PC-9 (cell line): ENCODE results near the gene TRIO. TPM values are rescaled to one million over a fixed set of nuclear protein-coding genes. Genes with fewer than 3 reads are reported as not detected.
A peak's percentile ranks its signal among the peaks of the same experiment; 100 is the strongest.

Experiments used
- BruUV-seq: library from RNA; stranded (reverse); fragments of 400-500 nt; replicated peaks from 2 replicates; lab custom pipeline; 2021; lab: Mats Ljungman, UMichigan
- CTCF ChIA-PET: fragments of 300-600 bp; sonication (Branson Sonifier 250); formaldehyde crosslinking; loops from one replicate; lab custom pipeline; 2022; ENCODE audit warnings: antibody characterized with exemption; lab: Charles Lee
- POLR2A ChIA-PET: fragments of 300-600 bp; sonication (Branson Sonifier 250); formaldehyde crosslinking; loops from one replicate; lab custom pipeline; 2022; ENCODE audit warnings: antibody characterized with exemption; ENCODE audit not compliant: unreplicated experiment; lab: Charles Lee
- DNase-seq, 2 experiments: peaks; one replicate each; pipeline versions ENCODE4 v3.0.0 to v3.0.0-alpha.2; 2015 to 2022; ENCODE audit warnings: mixed read lengths in 1 of 2
- H2AFZ ChIP-seq: fragments of 200-600 bp; sonication (generic); 2 replicates; pipeline ENCODE4 v1.8.1; 2017; ENCODE audit warnings: antibody characterized with exemption
- H3F3A ChIP-seq: fragments of 200-600 bp; sonication (generic); 2 replicates; pipeline ENCODE4 v1.8.1; 2017; ENCODE audit warnings: antibody characterized with exemption, mild to moderate bottlenecking, low read depth; ENCODE audit not compliant: insufficient read depth
- H3K27ac ChIP-seq: fragments of 200-600 bp; sonication (generic); 2 replicates; pipeline ENCODE4 v1.6.1; 2016; ENCODE audit warnings: mixed run types
- H3K27me3 ChIP-seq: fragments of 200-600 bp; sonication (generic); 2 replicates; pipeline ENCODE4 v1.6.1; 2016; ENCODE audit warnings: low read depth, mixed run types; ENCODE audit not compliant: insufficient read depth
- H3K36me3 ChIP-seq: fragments of 200-600 bp; sonication (generic); 2 replicates; pipeline ENCODE4 v1.6.1; 2016; ENCODE audit warnings: low read depth, mixed run types
- H3K4me1 ChIP-seq: fragments of 200-600 bp; sonication (generic); replicated peaks from 2 replicates; pipeline ENCODE4 v1.6.1; 2016; ENCODE audit warnings: mixed run types; ENCODE audit not compliant: insufficient read depth
- H3K4me2 ChIP-seq: fragments of 200-600 bp; sonication (generic); 2 replicates; pipeline ENCODE4 v1.6.1; 2017; ENCODE audit warnings: mixed run types
- H3K4me3 ChIP-seq: fragments of 200-600 bp; sonication (generic); 2 replicates; pipeline ENCODE4 v1.6.1; 2016; ENCODE audit warnings: mixed run types
- H3K79me2 ChIP-seq: fragments of 200-600 bp; sonication (generic); 2 replicates; pipeline ENCODE4 v1.6.1; 2017; ENCODE audit warnings: low read depth, mixed run types
- H3K9me2 ChIP-seq: fragments of 200-600 bp; sonication (generic); 2 replicates; pipeline ENCODE4 v1.8.1; 2017; ENCODE audit warnings: mild to moderate bottlenecking; ENCODE audit not compliant: insufficient read depth
- H3K9me3 ChIP-seq: fragments of 200-600 bp; sonication (generic); 2 replicates; pipeline ENCODE4 v1.8.1; 2016; ENCODE audit warnings: low read depth; ENCODE audit not compliant: insufficient read depth
- H4K20me1 ChIP-seq: fragments of 200-600 bp; sonication (generic); 2 replicates; pipeline ENCODE4 v1.8.1; 2017; ENCODE audit not compliant: insufficient read depth
- CTCF ChIP-seq: fragments of 200-600 bp; sonication (generic); conservative IDR thresholded peaks from 2 replicates; pipeline ENCODE4 v1.6.1; 2017; ENCODE audit warnings: mixed run types, antibody characterized with exemption, mild to moderate bottlenecking, moderate library complexity
- EZH2 ChIP-seq: fragments of 200-600 bp; sonication (generic); IDR thresholded peaks from 2 replicates; pipeline ENCODE4 v1.8.0; 2017; ENCODE audit warnings: antibody characterized with exemption, low read depth
- intact Hi-C: fragments of 100-400 bp; cut with micrococcal nuclease; formaldehyde crosslinking; loops from one replicate; pipeline ENCODE4 v1.10.0; 2022; ENCODE audit not compliant: unreplicated experiment
- total RNA-seq: library from RNA; stranded (reverse); gene quantifications from 2 replicates; pipeline ENCODE4 v1.2.3, GENCODE V29; 2021

The TRIO gene
- total RNA-seq, 1 experiment from 2014 or later = 596 TPM

- BruUV-seq = no TSS peak
- H2AFZ ChIP-seq = 0 out of 2 replicates have a peak overlapping the region, but pooled peaks have one; percentile 12
- no peaks in the 10 kb centered on the region for H3K9me2 ChIP-seq
- ChIA-PET CTCF (no interaction called here), POLR2A (no interaction called here)
- peak overlapping the region; percentile 7; the same call in 1 of the 2 replicates for H3K4me2 ChIP-seq
- peaks cover 5% of the 10 kb centered on the region; the same call in 1 of the 2 replicates for H3K4me1 ChIP-seq
- no peak overlapping the region for H3K4me3 ChIP-seq
- no peaks in the 10 kb centered on the region for H3K36me3 ChIP-seq
- 0 out of 2 replicates have a peak overlapping the region, but pooled peaks have one; percentile 20 for H3K27ac ChIP-seq
- no peaks in the 10 kb centered on the region for H4K20me1 ChIP-seq
- H3K27me3 ChIP-seq = no peaks in the 10 kb centered on the region
- peak in 1 of 2 experiments; percentile 72 for DNase-seq
- H3F3A ChIP-seq = no peaks in the 10 kb centered on the region
- no peak for TF ChIP-seq EZH2
- TF ChIP-seq CTCF = no peak
- H3K9me3 ChIP-seq = peaks cover 6% of the 10 kb centered on the region; the same call in 1 of the 2 replicates
- intact Hi-C loops = no loop called here
- no peaks in the 10 kb centered on the region for H3K79me2 ChIP-seq
Observed at GRCh38 chr5:14115323-14115895, 27.7 kb upstream of the TRIO start.

GRCh38 chr5:14118551-14119320, 24.4 kb upstream of the TRIO start:
- POLR2A ChIA-PET = interaction anchor here (0.6 kb wide), 1 partner anchor 21 kb away, joined by 6 read pairs; no protein-coding TSS in a partner anchor
- no peak overlapping the region for H2AFZ ChIP-seq
- no peaks in the 10 kb centered on the region for H3K79me2 ChIP-seq
- peaks cover 5% of the 10 kb centered on the region; the same call in 1 of the 2 replicates for H3K4me1 ChIP-seq
- intact Hi-C loops = no loop called here
- H3K4me3 ChIP-seq = no peak overlapping the region
- no peaks in the 10 kb centered on the region for H3F3A ChIP-seq
- no peak overlapping the region for H3K27ac ChIP-seq
- no peaks in the 10 kb centered on the region for H4K20me1 ChIP-seq
- H3K9me3 ChIP-seq = no peaks in the 10 kb centered on the region
- H3K27me3 ChIP-seq = no peaks in the 10 kb centered on the region
- CTCF ChIA-PET = interaction anchor here (0.6 kb wide), 1 partner anchor 26 kb away, joined by 4 read pairs; no protein-coding TSS in a partner anchor
- no peaks in the 10 kb centered on the region for H3K36me3 ChIP-seq
- no peak for TF ChIP-seq EZH2
- no peak for TF ChIP-seq CTCF
- no TSS peak for BruUV-seq
- no peaks in the 10 kb centered on the region for H3K9me2 ChIP-seq
- no peak for DNase-seq
- H3K4me2 ChIP-seq = no peak overlapping the region

- H3K36me3 ChIP-seq = no peaks in the 10 kb centered on the region
- H3K9me2 ChIP-seq = no peaks in the 10 kb centered on the region
- no peaks in the 10 kb centered on the region for H4K20me1 ChIP-seq
- intact Hi-C loops = no loop called here
- H2AFZ ChIP-seq = no peak overlapping the region
- POLR2A ChIA-PET = interaction anchor here (0.6 kb wide), 1 partner anchor 82 kb away, joined by 4 read pairs; no protein-coding TSS in a partner anchor
- H3F3A ChIP-seq = no peaks in the 10 kb centered on the region
- H3K79me2 ChIP-seq = no peaks in the 10 kb centered on the region
- no peak for TF ChIP-seq EZH2
- no peak for TF ChIP-seq CTCF
- BruUV-seq = no TSS peak
- no peak overlapping the region for H3K27ac ChIP-seq
- CTCF ChIA-PET = interaction anchor here (0.6 to 0.7 kb wide), 2 partner anchors 10 to 150 kb away, joined by 3 to 5 read pairs; no protein-coding TSS in a partner anchor
- no peaks in the 10 kb centered on the region for H3K27me3 ChIP-seq
- no peaks in the 10 kb centered on the region for H3K9me3 ChIP-seq
- H3K4me2 ChIP-seq = no peak overlapping the region
- H3K4me3 ChIP-seq = no peak overlapping the region
- peaks cover 5% of the 10 kb centered on the region; the same call in 1 of the 2 replicates for H3K4me1 ChIP-seq
- DNase-seq = no peak
Observed at GRCh38 chr5:14120176-14120575, 23.0 kb upstream of the TRIO start.
